Chondrocyte (in vitro differentiated cells): ENCODE data around the gene SAPCD2. TPM values are rescaled to one million over a fixed set of nuclear protein-coding genes. Genes with fewer than 3 reads are reported as not detected.

Experiments
- DNase-seq: peaks from one replicate; pipeline ENCODE4 v3.0.0; 2021; ENCODE audit warnings: mixed read lengths, low spot score
- H3K27ac Mint-ChIP-seq: one replicate; pipeline ENCODE4 v1.8.0; 2021; ENCODE audit warnings: mild to moderate bottlenecking, moderate library complexity, mixed read lengths; ENCODE audit not compliant: unreplicated experiment
- H3K27me3 Mint-ChIP-seq: 2 replicates; pipeline ENCODE4 v1.8.0; 2021; ENCODE audit warnings: low read depth, mixed read lengths
- H3K36me3 Mint-ChIP-seq: 2 replicates; pipeline ENCODE4 v1.8.0; 2021; ENCODE audit warnings: low read depth, mixed read lengths
- H3K4me1 Mint-ChIP-seq: 2 replicates; pipeline ENCODE4 v1.8.0; 2021; ENCODE audit warnings: low read depth, mild to moderate bottlenecking, mixed read lengths
- H3K4me3 Mint-ChIP-seq: one replicate; pipeline ENCODE4 v1.8.0; 2021; ENCODE audit warnings: mild to moderate bottlenecking, moderate library complexity, mixed read lengths; ENCODE audit not compliant: unreplicated experiment
- H3K9me3 Mint-ChIP-seq: 2 replicates; pipeline ENCODE4 v1.8.0; 2021; ENCODE audit warnings: low read depth, mixed read lengths
- total RNA-seq: library from RNA; stranded (reverse); gene quantifications from 3 replicates; pipeline ENCODE4 v1.2.1, GENCODE V29; 2021
- TF ChIP-seq, protein P1 (sequence below): fragments of 200-600 bp; sonication (generic); IDR thresholded peaks from 2 replicates; pipeline ENCODE4 v1.5.0; 2021; ENCODE audit warnings: antibody characterized with exemption, mild to moderate bottlenecking, moderate library complexity

The SAPCD2 gene
- total RNA-seq, 1 donor from 2014 or later = 2.5 TPM

DNA sequence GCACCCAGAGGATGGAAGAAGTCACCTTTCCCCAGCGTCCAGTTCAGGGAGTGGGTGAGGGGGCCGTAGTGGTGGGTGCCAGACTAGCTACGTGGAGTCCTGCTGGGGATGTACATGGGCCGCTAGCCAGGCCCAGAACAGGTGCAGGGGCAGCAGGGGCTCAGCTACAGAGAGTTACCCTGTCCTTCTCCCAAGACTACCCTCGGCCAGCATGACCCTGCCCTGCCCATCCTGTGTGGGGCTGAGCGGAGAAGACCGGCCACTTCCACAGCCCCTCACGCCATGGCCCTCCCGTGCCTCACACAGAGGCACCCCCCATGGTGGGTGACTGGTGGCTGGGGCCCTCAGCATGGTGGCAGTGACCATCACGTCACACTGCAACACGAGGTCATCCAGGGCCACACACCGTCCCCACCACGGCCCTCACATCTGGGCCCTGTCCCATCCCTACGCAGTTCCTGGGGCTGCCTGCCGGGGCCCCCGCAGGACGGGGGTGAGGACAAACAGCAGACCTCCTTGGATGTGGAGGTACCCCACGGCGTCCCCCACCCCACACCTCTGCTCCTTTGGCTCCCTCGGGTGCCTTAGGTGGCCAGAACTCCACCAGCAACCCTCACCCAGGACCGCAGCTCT lies 45.2 kb upstream of the SAPCD2 start:
- Mint-ChIP-seq H3K36me3 (peaks cover 2% of the 10 kb centered on the region), H3K4me3 (no peak overlapping the region), H3K4me1 (peaks cover 3% of the 10 kb centered on the region), H3K27me3 (no peaks in the 10 kb centered on the region), H3K27ac (no peak overlapping the region), H3K9me3 (no peaks in the 10 kb centered on the region)
- TF ChIP-seq, protein P1, sequence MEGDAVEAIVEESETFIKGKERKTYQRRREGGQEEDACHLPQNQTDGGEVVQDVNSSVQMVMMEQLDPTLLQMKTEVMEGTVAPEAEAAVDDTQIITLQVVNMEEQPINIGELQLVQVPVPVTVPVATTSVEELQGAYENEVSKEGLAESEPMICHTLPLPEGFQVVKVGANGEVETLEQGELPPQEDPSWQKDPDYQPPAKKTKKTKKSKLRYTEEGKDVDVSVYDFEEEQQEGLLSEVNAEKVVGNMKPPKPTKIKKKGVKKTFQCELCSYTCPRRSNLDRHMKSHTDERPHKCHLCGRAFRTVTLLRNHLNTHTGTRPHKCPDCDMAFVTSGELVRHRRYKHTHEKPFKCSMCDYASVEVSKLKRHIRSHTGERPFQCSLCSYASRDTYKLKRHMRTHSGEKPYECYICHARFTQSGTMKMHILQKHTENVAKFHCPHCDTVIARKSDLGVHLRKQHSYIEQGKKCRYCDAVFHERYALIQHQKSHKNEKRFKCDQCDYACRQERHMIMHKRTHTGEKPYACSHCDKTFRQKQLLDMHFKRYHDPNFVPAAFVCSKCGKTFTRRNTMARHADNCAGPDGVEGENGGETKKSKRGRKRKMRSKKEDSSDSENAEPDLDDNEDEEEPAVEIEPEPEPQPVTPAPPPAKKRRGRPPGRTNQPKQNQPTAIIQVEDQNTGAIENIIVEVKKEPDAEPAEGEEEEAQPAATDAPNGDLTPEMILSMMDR = no peak
- DNase-seq = no peak

DNA sequence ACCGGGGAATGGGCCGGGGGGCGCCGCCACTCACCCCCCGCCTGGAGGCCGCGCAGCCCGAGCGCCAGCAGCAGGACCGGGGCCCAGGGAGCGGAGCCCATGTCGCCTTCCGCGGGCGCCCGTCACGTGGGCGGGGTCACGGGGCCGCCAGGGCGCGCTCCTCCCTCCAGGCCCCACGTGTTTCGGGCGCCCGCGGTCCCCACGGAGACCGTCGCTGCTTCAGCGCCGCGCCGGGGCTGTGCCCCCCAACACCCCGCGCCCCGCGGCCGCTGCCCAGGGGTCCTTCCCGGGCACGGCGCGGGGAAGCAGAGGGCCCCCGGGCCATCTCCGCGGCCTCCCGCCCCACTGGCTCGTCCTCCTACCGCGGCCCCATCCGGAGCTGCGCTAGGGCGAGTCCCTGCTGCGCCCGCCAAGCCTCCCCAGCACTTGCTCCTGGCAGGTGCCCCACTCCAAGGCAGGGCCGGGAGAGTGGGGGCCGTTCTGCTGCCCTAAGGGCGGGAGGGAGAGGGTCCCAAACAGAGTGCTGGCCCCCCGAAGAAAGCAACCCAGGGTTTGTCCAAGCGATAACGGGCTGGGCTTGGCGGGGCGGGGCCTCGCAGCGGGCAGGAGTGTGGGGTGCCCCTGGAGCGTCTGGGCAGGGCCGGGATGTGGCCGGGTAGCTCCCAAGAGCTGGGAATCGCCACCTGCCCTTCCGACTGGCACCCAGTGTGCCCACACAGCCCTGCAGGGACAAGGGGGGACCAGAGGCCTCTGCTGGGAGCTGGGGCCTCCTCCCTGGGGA lies 44.4 kb upstream of the SAPCD2 start, which contains the start of gene DPP7:
DPP7 (minus strand) TSS at position 121 of the 781 bp plus-strand sequence; CDS start at position 101, 20 bp downstream.
- H3K4me3 Mint-ChIP-seq = peak within 1 kb of the TSS; percentile 63

DNA sequence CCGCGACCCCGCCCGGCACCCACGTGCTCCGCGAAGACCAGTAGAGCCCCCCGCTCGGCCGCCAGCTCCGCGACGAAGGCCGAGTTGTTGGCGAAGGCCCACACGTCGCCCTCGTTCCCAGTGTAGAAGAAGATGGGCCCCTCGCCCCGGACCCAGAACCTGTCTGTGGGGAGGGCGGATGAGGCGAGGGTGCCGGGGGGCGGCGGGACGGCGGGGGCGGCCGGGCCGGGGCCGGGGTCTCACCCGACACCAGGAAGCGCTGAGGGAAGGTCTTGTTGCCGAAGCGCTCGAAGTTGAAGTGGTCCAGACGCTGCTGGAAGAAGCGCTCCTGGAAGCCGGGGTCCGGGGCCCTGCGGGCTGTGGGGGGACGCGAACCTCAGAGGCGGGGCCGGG lies 43.9 kb upstream of the SAPCD2 start:
- Mint-ChIP-seq H3K36me3 (peaks cover 2% of the 10 kb centered on the region), H3K9me3 (no peaks in the 10 kb centered on the region), H3K4me3 (peak overlapping the region; percentile 36), H3K27ac (no peak overlapping the region), H3K27me3 (no peaks in the 10 kb centered on the region), H3K4me1 (peaks cover 3% of the 10 kb centered on the region)
- DNase-seq = no peak
- TF ChIP-seq, protein P1 = no peak

More for the DNA sequence above, 44.4 kb upstream of the SAPCD2 start, which contains the start of gene DPP7:
- no peaks in the 10 kb centered on the region for H3K27me3 Mint-ChIP-seq
- DNase-seq = peak; percentile 84
- H3K27ac Mint-ChIP-seq = no peak within 1 kb of the TSS
- TF ChIP-seq, protein P1 = no peak
- H3K4me1 Mint-ChIP-seq = peaks cover 3% of the 10 kb centered on the region
- peaks cover 2% of the 10 kb centered on the region for H3K36me3 Mint-ChIP-seq
- no peaks in the 10 kb centered on the region for H3K9me3 Mint-ChIP-seq

DNA sequence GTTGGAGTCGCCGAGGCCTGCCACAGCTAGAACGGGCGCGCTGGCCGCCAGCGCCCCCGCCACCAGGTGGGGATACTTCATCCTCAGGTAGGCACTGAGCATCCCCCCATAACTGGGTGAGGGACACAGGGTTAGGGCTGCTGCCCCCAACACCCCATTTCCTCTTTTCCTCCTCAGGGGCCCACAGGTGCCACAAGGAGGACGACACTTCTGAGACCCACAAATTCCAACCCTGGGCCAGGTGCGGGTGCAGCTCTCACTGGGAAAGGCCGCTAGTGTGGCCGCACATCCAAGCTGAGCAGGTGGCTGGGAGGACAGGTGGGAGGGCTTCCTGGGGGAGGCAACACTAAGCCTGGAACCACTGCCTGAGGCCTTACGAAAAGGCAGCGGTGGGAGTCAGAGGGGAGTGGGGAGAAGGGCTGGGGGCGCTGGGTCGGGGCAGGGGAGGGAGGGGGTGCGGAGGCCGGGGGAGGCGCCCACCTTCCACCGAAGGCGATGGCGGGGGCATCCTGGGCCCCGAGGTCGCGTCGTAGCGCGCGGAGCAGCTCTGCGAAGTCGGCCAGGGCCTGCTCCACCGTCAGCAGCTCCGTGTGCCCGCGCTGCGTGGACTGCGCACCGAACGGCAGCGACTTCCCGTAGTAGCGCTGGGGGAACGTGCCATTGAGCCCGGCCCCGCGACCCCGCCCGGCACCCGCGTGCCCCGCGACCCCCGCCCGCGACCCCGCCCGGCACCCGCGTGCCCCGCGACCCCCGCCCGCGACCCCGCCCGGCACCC lies 43.2 kb upstream of the SAPCD2 start:
- TF ChIP-seq, protein P1 = no peak
- H3K27me3 Mint-ChIP-seq = no peaks in the 10 kb centered on the region
- H3K4me1 Mint-ChIP-seq = peaks cover 3% of the 10 kb centered on the region
- DNase-seq = no peak
- H3K9me3 Mint-ChIP-seq = no peaks in the 10 kb centered on the region
- H3K4me3 Mint-ChIP-seq = peak overlapping the region; percentile 63
- H3K36me3 Mint-ChIP-seq = peaks cover 2% of the 10 kb centered on the region
- no peak overlapping the region for H3K27ac Mint-ChIP-seq
